A549 (cell line): ENCODE results near the gene MYOM1. TPM values are rescaled to one million over a fixed set of nuclear protein-coding genes. Genes with fewer than 3 reads are reported as not detected.

Source experiments
- ATAC-seq, 2 experiments: fragments of 200-7000 bp in 1 of 2; fragments of >200 bp in 1 of 2; cut with Nextera tagmentation in 1 of 2; cut with Tn5 transposase in 1 of 2; 3 replicates each; pipeline versions ENCODE4 v1.8.0 to v1.9.1; 2018 to 2020; ENCODE audit warnings: mild to moderate bottlenecking in 1 of 2, moderate library complexity in 1 of 2
- CTCF ChIA-PET: fragments of 300-600 bp; sonication (Branson Sonifier 250); formaldehyde crosslinking; extraction: SDS; loops from one replicate; lab custom pipeline; 2021; ENCODE audit warnings: antibody characterized with exemption, inconsistent platforms; lab: Yijun Ruan, JAX
- POLR2A ChIA-PET: fragments of 350-600 bp; formaldehyde crosslinking; extraction: SDS; loops from one replicate; lab custom pipeline; 2021; ENCODE audit warnings: antibody characterized with exemption, inconsistent platforms; lab: Yijun Ruan, JAX
- DNase-seq, 2 experiments: peaks; one replicate each; pipeline versions ENCODE4 v3.0.0 to v3.0.0-alpha.2; 2011 to 2016; ENCODE audit warnings: low read depth in 1 of 2, low spot score in 1 of 2
- FAIRE-seq: peaks from 2 replicates; lab custom pipeline; 2011; peaks lifted over from hg19 to GRCh38; lab: Jason Lieb, UNC
- H3K27ac ChIP-seq, 2 experiments: fragments of >200 bp; sonication (Bioruptor Twin); formaldehyde crosslinking; 3 replicates each; pipeline ENCODE4 v1.5.1; 2016 to 2017
- H3K4me1 ChIP-seq: fragments of >200 bp; sonication (Bioruptor Twin); formaldehyde crosslinking; 3 replicates; pipeline ENCODE4 v1.6.1; 2016
- H3K4me2 ChIP-seq: fragments of >200 bp; sonication (Bioruptor Twin); formaldehyde crosslinking; 3 replicates; pipeline ENCODE4 v1.6.1; 2016
- H3K4me3 ChIP-seq: fragments of >200 bp; sonication (Bioruptor Twin); formaldehyde crosslinking; 3 replicates; pipeline ENCODE4 v1.5.1; 2016
- H3K9me3 ChIP-seq: fragments of >200 bp; sonication (Bioruptor Twin); formaldehyde crosslinking; 3 replicates; pipeline ENCODE4 v1.6.1; 2016
- CHD4 ChIP-seq: fragments of 200-600 bp; sonication (generic); IDR thresholded peaks from 2 replicates; pipeline ENCODE4 v1.6.1; 2016; ENCODE audit warnings: antibody characterized with exemption, mild to moderate bottlenecking, borderline replicate concordance
- E2F6 ChIP-seq: IDR thresholded peaks from 2 replicates; pipeline ENCODE4 v1.6.1; 2012; ENCODE audit warnings: low read depth, borderline replicate concordance
- EHF ChIP-seq: fragments of 250-450 bp; sonication (Bioruptor Pico); IDR thresholded peaks from 2 replicates; pipeline ENCODE4 v1.5.0; 2020; ENCODE audit warnings: mild to moderate bottlenecking
- GATA3 ChIP-seq: IDR thresholded peaks from 2 replicates; pipeline ENCODE4 v1.6.1; 2012; ENCODE audit warnings: borderline replicate concordance
- HDAC2 ChIP-seq: fragments of 200-600 bp; sonication (generic); IDR thresholded peaks from 2 replicates; pipeline ENCODE4 v1.6.1; 2016
- HOXA7 ChIP-seq: fragments of 250-450 bp; sonication (Bioruptor Pico); IDR thresholded peaks from 2 replicates; pipeline ENCODE4 v1.5.0; 2020; ENCODE audit warnings: mild to moderate bottlenecking, moderate library complexity
- HOXB13 ChIP-seq: fragments of 250-450 bp; sonication (Bioruptor Pico); IDR thresholded peaks from 2 replicates; pipeline ENCODE4 v1.5.0; 2020; ENCODE audit warnings: low read depth, mild to moderate bottlenecking, moderate library complexity
- JUN ChIP-seq, 2 experiments: fragments of >200 bp; sonication (Bioruptor Twin); formaldehyde crosslinking; IDR thresholded peaks; 2 replicates in 1 of 2; 3 replicates in 1 of 2; pipeline ENCODE4 v1.6.1; 2016 to 2017
- JUNB ChIP-seq: fragments of >200 bp; sonication (Bioruptor Twin); formaldehyde crosslinking; IDR thresholded peaks from 2 replicates; pipeline ENCODE4 v1.6.1; 2016
- MAFK ChIP-seq: fragments of 450-650 bp; IDR thresholded peaks from 2 replicates; pipeline ENCODE4 v1.6.1; 2014; ENCODE audit not compliant: partially characterized antibody
- POLR2A ChIP-seq: IDR thresholded peaks from 2 replicates; pipeline ENCODE4 v1.6.1; 2012; ENCODE audit warnings: mild to moderate bottlenecking, low read length
- POLR2AphosphoS2 ChIP-seq: conservative IDR thresholded peaks from 2 replicates; pipeline ENCODE4 v1.6.1; 2012; ENCODE audit warnings: low read length, improper control_type of control experiment, inconsistent platforms
- RARB ChIP-seq: fragments of 250-450 bp; sonication (Bioruptor Pico); IDR thresholded peaks from 2 replicates; pipeline ENCODE4 v1.8.0; 2021; ENCODE audit warnings: mild to moderate bottlenecking, moderate library complexity
- SMC3 ChIP-seq: fragments of >200 bp; sonication (Bioruptor Twin); formaldehyde crosslinking; IDR thresholded peaks from 3 replicates; pipeline ENCODE4 v1.6.1; 2018; ENCODE audit warnings: inconsistent platforms
- SREBF2 ChIP-seq: fragments of 450-650 bp; IDR thresholded peaks from 2 replicates; pipeline ENCODE4 v1.6.1; 2014; ENCODE audit warnings: mild to moderate bottlenecking, moderate library complexity
- TFCP2L1 ChIP-seq: fragments of 250-450 bp; sonication (Bioruptor Pico); IDR thresholded peaks from 2 replicates; pipeline ENCODE4 v1.5.0; 2021; ENCODE audit warnings: mild to moderate bottlenecking
- USF2 ChIP-seq: fragments of 450-650 bp; IDR thresholded peaks from 2 replicates; pipeline ENCODE4 v1.6.1; 2014; ENCODE audit warnings: antibody characterized with exemption
- ZNF302 ChIP-seq: fragments of 250-450 bp; sonication (Bioruptor Pico); IDR thresholded peaks from 2 replicates; pipeline ENCODE4 v1.9.0; 2021; ENCODE audit warnings: inconsistent platforms, mild to moderate bottlenecking, moderate library complexity
- WGBS: methylation state at CpG from one replicate; pipeline ENCODE4 v1.1.6; 2017; ENCODE audit errors: missing lambda C conversion rate; 5-methylcytosine and 5-hydroxymethylcytosine counted together
- polyA plus RNA-seq, 4 experiments: library from polyadenylated mRNA; depleted of rRNA in 3 of 4; stranded (reverse); fragments of >200 nt; fragmentation: RNase III in 1 of 4; extraction: RNeasy Plus Mini Kit Qiagen cat#74134 plus additional on column Dnase treatment in 1 of 4; gene quantifications; 2 replicates in 3 of 4; 3 replicates in 1 of 4; pipeline ENCODE4 v1.2.3, GENCODE V29; 2011 to 2017
- TF ChIP-seq, protein P1 (sequence below): fragments of >200 bp; sonication (Bioruptor Twin); formaldehyde crosslinking; IDR thresholded peaks from 3 replicates; pipeline ENCODE4 v1.6.1; 2016
- TF ChIP-seq, protein P2 (sequence below): fragments of 150-350 bp; IDR thresholded peaks from 2 replicates; pipeline ENCODE4 v1.6.1; 2014; ENCODE audit warnings: low read depth, mild to moderate bottlenecking, low read length

Gene MYOM1
- polyA plus RNA-seq, 2 of the 4 experiments (the other 2 are of a cell fraction): 0.18 to 0.30 TPM

DNA sequence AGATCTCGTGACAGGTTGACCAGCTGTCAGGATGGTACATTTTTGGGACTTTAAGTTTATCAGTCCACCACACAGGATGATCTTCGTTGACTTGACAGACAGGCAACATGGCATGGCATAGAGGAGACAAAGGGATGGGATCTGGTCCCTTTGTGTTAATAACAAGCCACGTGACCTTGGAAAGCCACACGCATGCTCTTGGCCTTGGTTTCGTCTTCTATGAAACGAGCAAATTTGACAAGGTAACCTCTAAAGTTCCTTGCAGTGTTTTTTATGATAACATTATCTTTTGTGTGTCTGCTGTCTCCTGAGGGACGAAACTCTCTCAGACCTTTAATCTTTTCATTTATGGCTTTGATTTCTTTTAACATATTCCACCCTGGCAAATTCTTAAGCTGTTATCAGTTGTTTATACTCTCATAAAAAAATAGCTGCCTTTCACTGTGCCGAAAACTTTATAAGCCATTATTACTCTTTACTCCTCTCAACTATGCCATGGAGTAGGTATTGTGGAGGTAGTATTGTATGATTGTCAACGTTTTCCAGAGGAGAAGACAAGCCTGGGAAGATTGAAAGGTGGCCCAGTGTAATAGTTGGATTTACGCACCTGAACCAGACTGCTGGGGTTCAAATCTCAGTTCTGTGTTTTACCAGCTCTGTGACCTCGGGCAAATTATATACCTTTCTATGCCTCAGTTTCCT, 81.3 kb downstream of the MYOM1 start (continued):
- TF ChIP-seq, protein P1, sequence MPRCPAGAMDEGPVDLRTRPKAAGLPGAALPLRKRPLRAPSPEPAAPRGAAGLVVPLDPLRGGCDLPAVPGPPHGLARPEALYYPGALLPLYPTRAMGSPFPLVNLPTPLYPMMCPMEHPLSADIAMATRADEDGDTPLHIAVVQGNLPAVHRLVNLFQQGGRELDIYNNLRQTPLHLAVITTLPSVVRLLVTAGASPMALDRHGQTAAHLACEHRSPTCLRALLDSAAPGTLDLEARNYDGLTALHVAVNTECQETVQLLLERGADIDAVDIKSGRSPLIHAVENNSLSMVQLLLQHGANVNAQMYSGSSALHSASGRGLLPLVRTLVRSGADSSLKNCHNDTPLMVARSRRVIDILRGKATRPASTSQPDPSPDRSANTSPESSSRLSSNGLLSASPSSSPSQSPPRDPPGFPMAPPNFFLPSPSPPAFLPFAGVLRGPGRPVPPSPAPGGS: no peak
- TF ChIP-seq, all 56 proteins: peak for 0

DNA sequence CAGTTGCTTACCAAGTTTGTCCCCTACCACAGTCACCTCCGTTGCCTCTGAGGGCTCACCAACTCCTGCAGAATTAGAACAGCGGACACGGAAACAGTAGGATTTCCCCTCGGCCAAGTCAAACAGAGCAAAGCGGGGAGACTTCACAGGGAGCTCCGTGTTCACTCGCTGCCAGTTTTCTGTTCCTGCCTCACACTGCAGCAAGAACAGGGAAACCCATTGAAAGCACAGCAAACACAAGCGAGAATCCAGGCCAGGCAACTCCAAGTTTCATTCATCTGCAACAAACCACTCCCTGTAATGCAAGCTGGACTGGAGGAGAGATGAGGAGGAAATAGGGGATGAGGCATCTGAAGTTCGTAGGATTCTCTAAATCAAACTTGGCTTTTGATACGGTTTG, 84.2 kb downstream of the MYOM1 start:
- ATAC-seq: no peak
- Histone ChIP-seq H3K27ac (no peak overlapping the region), H3K4me3 (no peak overlapping the region), H3K4me1 (no peaks in the 10 kb centered on the region), H3K4me2 (no peak overlapping the region), H3K9me3 (no peaks in the 10 kb centered on the region)
- no peak for TF ChIP-seq USF2
- TF ChIP-seq, protein P2, sequence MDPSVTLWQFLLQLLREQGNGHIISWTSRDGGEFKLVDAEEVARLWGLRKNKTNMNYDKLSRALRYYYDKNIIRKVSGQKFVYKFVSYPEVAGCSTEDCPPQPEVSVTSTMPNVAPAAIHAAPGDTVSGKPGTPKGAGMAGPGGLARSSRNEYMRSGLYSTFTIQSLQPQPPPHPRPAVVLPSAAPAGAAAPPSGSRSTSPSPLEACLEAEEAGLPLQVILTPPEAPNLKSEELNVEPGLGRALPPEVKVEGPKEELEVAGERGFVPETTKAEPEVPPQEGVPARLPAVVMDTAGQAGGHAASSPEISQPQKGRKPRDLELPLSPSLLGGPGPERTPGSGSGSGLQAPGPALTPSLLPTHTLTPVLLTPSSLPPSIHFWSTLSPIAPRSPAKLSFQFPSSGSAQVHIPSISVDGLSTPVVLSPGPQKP: no peak
- no peak for TF ChIP-seq SREBF2
- no peak for TF ChIP-seq HOXA7 (CRISPR knock-in tag)
- TF ChIP-seq POLR2AphosphoS2: no peak
- no peak for TF ChIP-seq HOXB13 (CRISPR knock-in tag)
- TF ChIP-seq JUN (IDR thresholded peaks at IDR 0.05): no peak
- TF ChIP-seq HDAC2: no peak
- TF ChIP-seq GATA3: no peak
- no peak for TF ChIP-seq TFCP2L1 (CRISPR knock-in tag)
- no peak for TF ChIP-seq E2F6
- no peak for TF ChIP-seq RARB (CRISPR knock-in tag)
- TF ChIP-seq CHD4: no peak
- no peak for TF ChIP-seq ZNF302 (CRISPR knock-in tag)
- TF ChIP-seq SMC3: no peak
- CTCF ChIA-PET: interaction anchor here (3.8 kb wide), 1 partner anchor 16 kb away, joined by 13 read pairs; no protein-coding TSS in a partner anchor
- DNase-seq: no peak
- FAIRE-seq: no peak
- WGBS: 84% methylated on average over 10 of the region's 10 CpGs
- POLR2A ChIA-PET: no interaction called here

DNA sequence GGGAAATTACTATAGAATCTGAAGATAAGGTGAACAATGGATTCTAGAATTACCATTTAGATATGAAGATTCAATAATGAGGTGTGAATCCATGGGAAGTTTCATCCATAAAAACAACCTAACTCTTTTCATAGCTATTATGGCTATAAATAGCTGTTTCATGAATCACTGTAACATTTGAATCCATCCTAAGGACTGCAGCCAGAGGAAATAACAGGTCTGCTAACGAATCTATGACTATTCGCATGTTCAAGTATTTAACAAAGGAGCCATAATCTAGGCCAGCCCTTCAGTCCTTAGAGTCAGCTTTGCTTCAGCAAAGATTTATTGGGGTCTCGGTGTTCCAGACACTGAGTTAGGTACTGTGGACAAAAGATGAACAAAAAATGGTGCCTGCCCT, 87.1 kb downstream of the MYOM1 start:
- POLR2A ChIA-PET: no interaction called here
- FAIRE-seq: no peak
- H3K9me3 ChIP-seq: no peaks in the 10 kb centered on the region
- WGBS: 89% methylated on average over 3 of the region's 3 CpGs
- no peak overlapping the region for H3K4me2 ChIP-seq
- no peaks in the 10 kb centered on the region; the same call in 2 of the 3 replicates for H3K4me1 ChIP-seq
- no peak for ATAC-seq
- no peak for TF ChIP-seq POLR2A
- TF ChIP-seq JUNB: no peak
- TF ChIP-seq, protein P2: no peak
- no peak for TF ChIP-seq EHF
- no peak for TF ChIP-seq MAFK
- TF ChIP-seq E2F6: no peak
- no peak for DNase-seq
- CTCF ChIA-PET: interaction anchor here (0.6 to 1.5 kb wide), 4 partner anchors 19 to 201 kb away, joined by 3 to 4 read pairs (median 3); no protein-coding TSS in a partner anchor
- H3K27ac ChIP-seq: no peak overlapping the region
- no peak overlapping the region for H3K4me3 ChIP-seq
